Activated naive CD4-positive, alpha-beta T cell treated with anti-CD3 and anti-CD28 coated beads for 36 hours (primary cell): Measurements from ENCODE around the gene UBE2L3. TPM values are rescaled to one million over a fixed set of nuclear protein-coding genes. Genes with fewer than 3 reads are reported as not detected.
"Not testable (repeated sequence)": the region's sequence is repeated elsewhere in the genome, so short reads cannot be mapped to it uniquely, and the experiment has no call there.

ENCODE experiments used
- CTCF ChIA-PET: fragments of 350-600 bp; sonication (Branson Sonifier 250); formaldehyde crosslinking; loops from one replicate; lab custom pipeline; 2021; ENCODE audit warnings: antibody characterized with exemption; lab: Charles Lee
- DNase-seq: peaks from one replicate; pipeline ENCODE4 v3.0.0-alpha.2; 2020
- H3K27ac Mint-ChIP-seq: one replicate; pipeline ENCODE4 v1.8.0; 2021; ENCODE audit warnings: mild to moderate bottlenecking, mixed read lengths
- H3K27me3 Mint-ChIP-seq: one replicate; pipeline ENCODE4 v1.8.0; 2021; ENCODE audit warnings: low read depth, mixed read lengths
- H3K36me3 Mint-ChIP-seq: one replicate; pipeline ENCODE4 v1.8.0; 2021; ENCODE audit warnings: low read depth, mixed read lengths
- H3K4me1 Mint-ChIP-seq: one replicate; pipeline ENCODE4 v1.8.0; 2021; ENCODE audit warnings: low read depth, mixed read lengths
- H3K4me3 Mint-ChIP-seq: one replicate; pipeline ENCODE4 v1.8.0; 2021; ENCODE audit warnings: mild to moderate bottlenecking, moderate library complexity, mixed read lengths
- H3K9me3 Mint-ChIP-seq: one replicate; pipeline ENCODE4 v1.8.0; 2021; ENCODE audit warnings: mixed read lengths
- intact Hi-C: fragments of 100-400 bp; cut with micrococcal nuclease; formaldehyde crosslinking; loops from one replicate; pipeline ENCODE4 v1.15.1; 2023
- total RNA-seq, 2 experiments: library from RNA; stranded (reverse); gene quantifications; one replicate each; pipeline ENCODE4 v1.2.3, GENCODE V29; 2021

UBE2L3 gene
- total RNA-seq, 2 experiments from 2014 or later: 49.1 to 50.1 TPM

- intact Hi-C loops: no loop called here
- H3K27ac Mint-ChIP-seq: no peak overlapping the region
- H3K4me3 Mint-ChIP-seq: no peak overlapping the region
- no peak for DNase-seq
- CTCF ChIA-PET: interaction anchor here (0.5 to 13.9 kb wide), 3 partner anchors 10 to 59 kb away, joined by 3 to 208 read pairs (median 3); partner anchors contain the start of gene SDF2L1
- peaks cover 7% of the 10 kb centered on the region for H3K4me1 Mint-ChIP-seq
- no peaks in the 10 kb centered on the region for H3K27me3 Mint-ChIP-seq
- H3K9me3 Mint-ChIP-seq: no peaks in the 10 kb centered on the region
- H3K36me3 Mint-ChIP-seq: peaks cover 1% of the 10 kb centered on the region
Measured at GRCh38 chr22:21634081-21634480, 66.6 kb downstream of the UBE2L3 start.

- Mint-ChIP-seq H3K27me3 (no peaks in the 10 kb centered on the region), H3K36me3 (no peaks in the 10 kb centered on the region), H3K27ac (no peak overlapping the region), H3K4me3 (no peak overlapping the region), H3K4me1 (peaks cover 6% of the 10 kb centered on the region), H3K9me3 (no peaks in the 10 kb centered on the region)
- CTCF ChIA-PET: interaction anchor here (1.2 to 13.9 kb wide), 2 partner anchors 9 to 21 kb away, joined by 3 to 208 read pairs; partner anchors contain the start of gene SDF2L1
- DNase-seq: no peak
- intact Hi-C loops: no loop called here
Measured at GRCh38 chr22:21634844-21635243, 67.3 kb downstream of the UBE2L3 start.

- DNase-seq: no peak
- H3K27me3 Mint-ChIP-seq: no peaks in the 10 kb centered on the region
- intact Hi-C loops: no loop called here
- H3K27ac Mint-ChIP-seq: no peak overlapping the region
- H3K9me3 Mint-ChIP-seq: no peaks in the 10 kb centered on the region
- CTCF ChIA-PET: interaction anchor here (1.8 kb wide), 1 partner anchor 10 kb away, joined by 6 read pairs; no protein-coding TSS in a partner anchor
- peaks cover 2% of the 10 kb centered on the region for H3K4me1 Mint-ChIP-seq
- H3K4me3 Mint-ChIP-seq: no peak overlapping the region
- H3K36me3 Mint-ChIP-seq: no peaks in the 10 kb centered on the region
Measured at GRCh38 chr22:21635771-21636510, 68.4 kb downstream of the UBE2L3 start.

GRCh38 chr22:21636629-21637218, 69.2 kb downstream of the UBE2L3 start:
- H3K4me1 Mint-ChIP-seq: peaks cover 7% of the 10 kb centered on the region
- H3K4me3 Mint-ChIP-seq: no peak overlapping the region
- no peak overlapping the region for H3K27ac Mint-ChIP-seq
- no peak for DNase-seq
- no peaks in the 10 kb centered on the region for H3K36me3 Mint-ChIP-seq
- intact Hi-C loops: no loop called here
- no peaks in the 10 kb centered on the region for H3K27me3 Mint-ChIP-seq
- no peaks in the 10 kb centered on the region for H3K9me3 Mint-ChIP-seq
- CTCF ChIA-PET: interaction anchor here (1.8 kb wide), 1 partner anchor 10 kb away, joined by 6 read pairs; no protein-coding TSS in a partner anchor

- H3K4me1 Mint-ChIP-seq, DNase-seq, H3K4me3 Mint-ChIP-seq, H3K36me3 Mint-ChIP-seq, H3K27ac Mint-ChIP-seq, H3K9me3 Mint-ChIP-seq, intact Hi-C loops, H3K27me3 Mint-ChIP-seq: not testable (repeated sequence)
- CTCF ChIA-PET: interaction anchor here (1.8 kb wide), 1 partner anchor 9 kb away, joined by 6 read pairs; no protein-coding TSS in a partner anchor
Measured at GRCh38 chr22:21637450-21637849, 69.9 kb downstream of the UBE2L3 start.

GRCh38 chr22:21639359-21639758, 71.8 kb downstream of the UBE2L3 start:
- intact Hi-C loops: no loop called here
- no peak for DNase-seq
- Mint-ChIP-seq H3K36me3 (peaks cover 11% of the 10 kb centered on the region), H3K9me3 (no peaks in the 10 kb centered on the region), H3K4me1 (peaks cover 20% of the 10 kb centered on the region), H3K27me3 (no peaks in the 10 kb centered on the region), H3K4me3 (no peak overlapping the region), H3K27ac (no peak overlapping the region)
- CTCF ChIA-PET: interaction anchor here (12.4 kb wide), 1 partner anchor 11 kb away, joined by 208 read pairs; the partner anchor contains the start of genes CCDC116 and YDJC

GRCh38 chr22:21640810-21641209, 73.3 kb downstream of the UBE2L3 start:
- Mint-ChIP-seq H3K4me3 (peak overlapping the region; percentile 90), H3K9me3 (no peaks in the 10 kb centered on the region), H3K36me3 (peaks cover 15% of the 10 kb centered on the region), H3K27ac (no peak overlapping the region), H3K4me1 (peaks cover 22% of the 10 kb centered on the region), H3K27me3 (no peaks in the 10 kb centered on the region)
- no peak for DNase-seq
- intact Hi-C loops: no loop called here
- CTCF ChIA-PET: interaction anchor here (12.4 kb wide), 1 partner anchor 12 kb away, joined by 208 read pairs; the partner anchor contains the start of genes CCDC116 and YDJC

- intact Hi-C loops: no loop called here
- peaks cover 26% of the 10 kb centered on the region for H3K4me1 Mint-ChIP-seq
- H3K36me3 Mint-ChIP-seq: peaks cover 19% of the 10 kb centered on the region
- H3K4me3 Mint-ChIP-seq: peak overlapping the region; percentile 90
- no peak for DNase-seq
- H3K27me3 Mint-ChIP-seq: no peaks in the 10 kb centered on the region
- H3K27ac Mint-ChIP-seq: peak overlapping the region; percentile 30
- CTCF ChIA-PET: interaction anchor here (1.0 to 12.4 kb wide), 3 partner anchors 13 to 38 kb away, joined by 3 to 208 read pairs (median 3); partner anchors contain the start of genes CCDC116 and YDJC
- no peaks in the 10 kb centered on the region for H3K9me3 Mint-ChIP-seq
Measured at GRCh38 chr22:21641417-21641788, 73.9 kb downstream of the UBE2L3 start.

- no peaks in the 10 kb centered on the region for H3K27me3 Mint-ChIP-seq
- H3K27ac Mint-ChIP-seq: peak within 1 kb of the TSS; percentile 73
- intact Hi-C loops: loop anchor here (1.0 kb wide), 1 partner anchor 10 kb away; no protein-coding TSS in a partner anchor
- H3K4me3 Mint-ChIP-seq: peak within 1 kb of the TSS; percentile 90
- peak; percentile 99 for DNase-seq
- H3K9me3 Mint-ChIP-seq: no peaks in the 10 kb centered on the region
- H3K36me3 Mint-ChIP-seq: peaks cover 23% of the 10 kb centered on the region
- CTCF ChIA-PET: interaction anchor here (0.6 to 12.4 kb wide), 13 partner anchors 11 to 173 kb away, joined by 3 to 208 read pairs (median 4); partner anchors contain the start of genes CCDC116 and YDJC
- peaks cover 30% of the 10 kb centered on the region for H3K4me1 Mint-ChIP-seq
Measured at GRCh38 chr22:21641789-21642583, 74.5 kb downstream of the UBE2L3 start, which contains the start of gene SDF2L1. TSS of gene SDF2L1 (plus strand) at chr22:21642302. CDS start at chr22:21642337, 35 bp downstream.

GRCh38 chr22:21642584-21643448, 75.3 kb downstream of the UBE2L3 start:
- CTCF ChIA-PET: interaction anchor here (0.6 to 12.4 kb wide), 13 partner anchors 10 to 172 kb away, joined by 3 to 208 read pairs (median 4); partner anchors contain the start of genes CCDC116 and YDJC
- no peaks in the 10 kb centered on the region for H3K9me3 Mint-ChIP-seq
- DNase-seq: peak; percentile 81
- intact Hi-C loops: loop anchor here (1.0 kb wide), 2 partner anchors 9 to 13 kb away; no protein-coding TSS in a partner anchor
- peaks cover 24% of the 10 kb centered on the region for H3K36me3 Mint-ChIP-seq
- peak overlapping the region; percentile 90 for H3K4me3 Mint-ChIP-seq
- peak overlapping the region; percentile 73 for H3K27ac Mint-ChIP-seq
- H3K4me1 Mint-ChIP-seq: peaks cover 30% of the 10 kb centered on the region
- H3K27me3 Mint-ChIP-seq: no peaks in the 10 kb centered on the region
